ENCODE measurements around the gene TMEM125. TPM values are rescaled to one million over a fixed set of nuclear protein-coding genes. Genes with fewer than 3 reads are reported as not detected.

Gene TMEM125
- total RNA-seq, 4 donors from 2014 or later: 0.20 to 2.6 (median 0.21) TPM; not detected in 1

DNA sequence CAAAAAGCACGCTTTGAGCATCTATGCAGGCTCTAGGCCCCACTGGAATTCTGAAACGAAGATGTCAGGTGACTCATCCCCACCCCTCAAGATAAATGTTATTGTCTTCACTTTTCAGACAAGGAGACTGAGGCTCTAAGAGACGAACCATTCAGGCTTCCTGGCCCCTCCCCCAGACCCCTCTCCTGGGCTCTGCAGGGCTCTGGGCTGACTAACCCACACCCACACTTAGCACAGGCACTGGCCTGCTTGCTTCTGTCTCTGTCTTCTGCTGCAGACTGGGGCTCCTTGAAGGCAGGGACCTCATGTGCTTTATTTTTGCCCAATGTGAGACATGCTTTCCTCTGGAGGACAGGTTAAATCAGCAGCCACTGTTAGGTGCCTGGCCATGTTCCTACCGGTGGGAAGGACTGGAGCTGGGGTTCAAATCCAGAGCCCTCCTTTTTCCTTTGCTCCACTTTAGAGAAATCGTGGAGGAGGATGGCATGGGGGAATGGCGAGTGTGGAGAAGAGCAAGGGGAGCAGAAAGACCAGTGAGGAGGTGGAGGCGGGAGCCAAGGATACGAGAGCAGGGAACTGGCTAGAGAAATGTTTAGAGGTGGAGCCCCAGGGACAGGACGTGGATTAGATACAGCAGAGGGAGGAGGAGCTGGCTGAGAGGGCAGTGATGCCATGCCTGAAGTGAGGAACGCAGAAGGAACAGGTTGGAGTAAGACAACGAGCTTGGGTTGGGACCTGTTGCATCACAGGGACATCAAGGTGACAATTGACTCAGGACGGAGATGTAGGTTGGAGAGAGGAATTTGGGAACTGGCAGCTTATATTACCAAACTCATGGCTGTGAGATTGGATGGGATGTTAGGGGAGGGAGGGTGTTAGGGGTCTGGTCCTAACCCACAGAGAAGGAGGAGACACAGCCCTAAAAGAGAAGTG, 1.7 kb downstream of the TMEM125 start:
- H3K27me3 ChIP-seq: peaks cover 0 to 20% of the 10 kb centered on the region in 2 donors
- 70% methylated on average over 12 of the region's 12 CpGs for WGBS, 2 donors
- peaks cover 0 to 17% (median 7%) of the 10 kb centered on the region in 4 donors for H3K4me1 ChIP-seq
- TF ChIP-seq EP300 (IDR thresholded peaks at IDR 0.05) (no peak), CTCF (IDR thresholded peaks at IDR 0.05) (no peak), POLR2A (IDR thresholded peaks at IDR 0.05) (no peak)
- no peak overlapping the region for H3K27ac ChIP-seq
- no peak overlapping the region for H3K4me3 ChIP-seq
- no peak for DNase-seq (ENCODE audit: low spot score in 2 of 2)
- H3K9me3 ChIP-seq: no peaks in the 10 kb centered on the region
- no peaks in the 10 kb centered on the region for H3K36me3 ChIP-seq

- Histone ChIP-seq H3K9me3 (no peaks in the 10 kb centered on the region), H3K36me3 (no peaks in the 10 kb centered on the region), H3K4me1 (peaks cover 0 to 17% (median 7%) of the 10 kb centered on the region in 4 donors), H3K4me3 (no peak overlapping the region), H3K27ac (no peak overlapping the region), H3K27me3 (peaks cover 0 to 20% of the 10 kb centered on the region in 2 donors)
- DNase-seq (ENCODE audit: low spot score in 2 of 2): no peak
- TF ChIP-seq POLR2A (IDR thresholded peaks at IDR 0.05) (no peak), CTCF (IDR thresholded peaks at IDR 0.05) (no peak)
- 46 to 52% methylated on average over 9 of the region's 9 CpGs for WGBS, 2 donors
Measured at GRCh38 chr1:43272161-43272560, 2.4 kb downstream of the TMEM125 start.

DNA sequence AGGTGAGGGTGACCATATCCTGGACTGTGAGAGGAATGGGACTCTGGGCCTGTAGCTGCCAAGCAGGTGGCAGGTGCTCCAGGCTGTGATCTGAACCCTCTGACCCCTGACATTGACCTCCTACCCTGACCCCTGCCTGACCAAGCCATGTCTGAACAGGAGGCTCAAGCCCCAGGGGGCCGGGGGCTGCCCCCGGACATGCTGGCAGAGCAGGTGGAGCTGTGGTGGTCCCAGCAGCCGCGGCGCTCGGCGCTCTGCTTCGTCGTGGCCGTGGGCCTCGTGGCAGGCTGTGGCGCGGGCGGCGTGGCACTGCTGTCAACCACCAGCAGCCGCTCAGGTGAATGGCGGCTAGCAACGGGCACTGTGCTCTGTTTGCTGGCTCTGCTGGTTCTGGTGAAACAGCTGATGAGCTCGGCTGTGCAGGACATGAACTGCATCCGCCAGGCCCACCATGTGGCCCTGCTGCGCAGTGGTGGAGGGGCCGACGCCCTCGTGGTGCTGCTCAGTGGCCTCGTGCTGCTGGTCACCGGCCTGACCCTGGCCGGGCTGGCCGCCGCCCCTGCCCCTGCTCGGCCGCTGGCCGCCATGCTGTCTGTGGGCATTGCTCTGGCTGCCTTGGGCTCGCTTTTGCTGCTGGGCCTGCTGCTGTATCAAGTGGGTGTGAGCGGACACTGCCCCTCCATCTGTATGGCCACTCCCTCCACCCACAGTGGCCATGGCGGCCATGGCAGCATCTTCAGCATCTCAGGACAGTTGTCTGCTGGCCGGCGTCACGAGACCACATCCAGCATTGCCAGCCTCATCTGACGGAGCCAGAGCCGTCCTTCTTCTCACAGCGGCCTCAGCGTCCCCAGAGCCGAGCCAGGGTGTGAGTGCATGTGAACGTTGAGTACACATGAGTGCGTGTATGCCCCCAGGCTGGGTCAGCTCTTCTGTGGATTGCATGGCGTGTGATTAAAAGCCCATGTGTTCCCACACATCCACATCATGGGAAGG, 3.1 kb downstream of the TMEM125 start:
- TF ChIP-seq EP300 (IDR thresholded peaks at IDR 0.05): no peak
- TF ChIP-seq POLR2A (IDR thresholded peaks at IDR 0.05): no peak
- no peak for TF ChIP-seq CTCF (IDR thresholded peaks at IDR 0.05)
- peaks cover 0 to 17% (median 7%) of the 10 kb centered on the region in 4 donors for H3K4me1 ChIP-seq
- H3K36me3 ChIP-seq: no peaks in the 10 kb centered on the region
- WGBS, 2 donors: 95% methylated on average over 25 to 34 of the region's 46 CpGs
- no peak for DNase-seq (ENCODE audit: low spot score in 2 of 2)
- no peak overlapping the region for H3K4me3 ChIP-seq
- no peaks in the 10 kb centered on the region for H3K9me3 ChIP-seq
- H3K27ac ChIP-seq: no peak overlapping the region
- peaks cover 0 to 20% of the 10 kb centered on the region in 2 donors for H3K27me3 ChIP-seq

DNA sequence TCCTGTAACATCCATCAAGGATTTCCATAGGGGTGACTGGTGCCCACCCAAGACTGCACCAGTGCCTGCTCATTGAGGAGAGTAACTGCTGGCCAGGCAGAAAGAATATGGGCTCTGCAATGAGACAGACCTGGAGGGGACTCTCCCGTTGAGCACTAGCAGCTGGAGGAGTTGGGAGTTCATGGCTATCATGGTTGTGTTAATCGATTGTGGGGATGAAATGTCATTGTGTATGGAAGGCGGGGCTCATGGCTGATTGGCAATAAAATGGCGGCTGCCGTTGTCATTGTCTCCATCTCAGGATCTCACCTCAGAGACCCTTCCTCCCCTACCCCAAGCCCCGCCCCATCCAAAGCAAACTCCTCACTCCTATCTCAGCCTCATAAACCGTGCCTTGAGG, 3.9 kb downstream of the TMEM125 start:
- TF ChIP-seq EP300 (IDR thresholded peaks at IDR 0.05): no peak
- peaks cover 0 to 20% of the 10 kb centered on the region in 2 donors for H3K27me3 ChIP-seq
- no peaks in the 10 kb centered on the region for H3K9me3 ChIP-seq
- H3K27ac ChIP-seq: no peak overlapping the region
- no peak overlapping the region for H3K4me3 ChIP-seq
- no peak for DNase-seq (ENCODE audit: low spot score in 2 of 2)
- 92% methylated on average over 7 of the region's 7 CpGs for WGBS, 2 donors
- no peaks in the 10 kb centered on the region for H3K36me3 ChIP-seq
- peaks cover 0 to 17% (median 7%) of the 10 kb centered on the region in 4 donors for H3K4me1 ChIP-seq

DNA sequence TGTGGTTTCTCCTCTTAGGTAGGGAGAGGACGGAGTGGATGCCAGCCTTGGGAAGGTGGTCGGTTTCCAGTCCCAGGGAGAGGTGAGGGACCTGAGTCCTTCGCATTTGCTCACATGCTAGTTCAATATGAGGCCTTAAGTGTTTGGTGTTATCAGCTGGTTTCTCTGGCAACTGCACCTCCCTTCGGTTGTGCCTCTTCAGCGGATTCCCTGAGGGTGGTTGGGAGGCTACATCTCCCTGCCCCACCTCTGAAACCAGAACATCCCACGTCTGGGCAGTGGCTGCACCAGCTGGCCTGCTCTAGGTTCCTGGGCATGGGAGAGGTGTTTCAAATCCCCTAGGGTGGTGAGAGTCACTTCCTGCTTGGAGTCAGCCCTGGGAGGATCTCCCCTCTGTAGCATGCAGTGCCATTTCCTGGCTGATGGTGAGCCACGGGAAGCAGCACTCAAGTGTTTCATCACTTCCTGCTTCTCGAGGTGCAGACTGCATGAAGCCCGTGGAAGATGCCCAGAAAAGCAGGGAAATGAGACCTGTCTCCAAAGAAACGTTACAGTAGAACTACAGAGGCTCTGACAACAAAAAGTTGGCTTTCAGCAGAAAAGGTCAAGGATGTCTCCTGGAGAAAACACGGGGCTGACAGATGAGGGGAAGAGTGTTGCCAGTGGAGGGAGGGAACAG, 4.5 kb downstream of the TMEM125 start:
- TF ChIP-seq EP300 (IDR thresholded peaks at IDR 0.05): no peak
- TF ChIP-seq POLR2A (IDR thresholded peaks at IDR 0.05): no peak
- no peak for TF ChIP-seq CTCF (IDR thresholded peaks at IDR 0.05)
- H3K4me1 ChIP-seq: peaks cover 0 to 17% (median 7%) of the 10 kb centered on the region in 4 donors
- no peaks in the 10 kb centered on the region for H3K36me3 ChIP-seq
- 58 to 59% methylated on average over 11 of the region's 11 CpGs for WGBS, 2 donors
- no peak overlapping the region for H3K27ac ChIP-seq
- no peaks in the 10 kb centered on the region for H3K9me3 ChIP-seq
- no peak for DNase-seq (ENCODE audit: low spot score in 2 of 2)
- H3K27me3 ChIP-seq: peaks cover 0 to 20% of the 10 kb centered on the region in 2 donors
- no peak overlapping the region for H3K4me3 ChIP-seq

Measured in tibial nerve (tissue), 4 donors.